HT1080 (cell line): ENCODE data around the gene OR6S1. TPM values are rescaled to one million over a fixed set of nuclear protein-coding genes. Genes with fewer than 3 reads are reported as not detected.
A peak's percentile ranks its signal among the peaks of the same experiment; 100 is the strongest.
"Not testable (repeated sequence)": the region's sequence is repeated elsewhere in the genome, so short reads cannot be mapped to it uniquely, and the experiment has no call there.

Experiments
- DNase-seq: peaks from one replicate; pipeline ENCODE4 v3.0.0-alpha.2; 2015; ENCODE audit warnings: low read depth
- total RNA-seq: library from RNA; depleted of rRNA; stranded (reverse); fragments of >200 nt; shearing (Covaris generic); gene quantifications from 2 replicates; pipeline ENCODE4 v1.2.3, GENCODE V29; 2014

Gene OR6S1
- total RNA-seq, 1 experiment from 2014 or later, result not detected

DNA sequence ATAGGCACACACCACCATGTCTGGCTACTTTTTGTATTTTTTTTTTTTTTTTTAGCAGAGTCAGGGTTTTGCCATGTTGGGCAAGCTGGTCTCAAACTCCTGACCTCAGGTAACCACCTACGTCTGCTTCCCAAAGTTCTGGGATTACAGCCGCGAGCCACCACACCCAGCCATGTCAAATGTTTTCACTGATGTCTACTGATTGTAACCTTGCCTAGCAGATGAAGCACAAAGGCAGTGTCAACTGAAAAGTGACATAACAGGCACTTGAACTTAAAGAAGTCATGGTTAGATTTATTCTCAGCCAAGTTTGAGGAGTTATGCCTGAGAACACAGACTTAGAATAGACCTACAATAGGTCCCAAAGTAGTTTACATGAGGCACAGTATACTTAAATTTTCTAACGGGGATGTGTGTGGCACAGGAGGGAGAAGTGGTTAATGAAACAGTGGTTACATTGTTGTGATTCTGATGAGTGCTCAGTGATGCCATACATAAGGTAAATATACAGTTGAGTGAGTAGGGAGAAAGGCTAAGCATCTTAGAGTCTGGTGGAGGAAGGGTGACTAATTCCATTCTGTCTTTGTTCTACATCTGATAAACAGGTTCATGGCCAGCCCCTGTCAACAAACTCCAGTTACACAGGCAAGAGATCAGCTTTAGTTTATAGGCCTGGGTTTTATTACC is 30.2 kb upstream of the OR6S1 start:
- DNase-seq, result no peak

DNA sequence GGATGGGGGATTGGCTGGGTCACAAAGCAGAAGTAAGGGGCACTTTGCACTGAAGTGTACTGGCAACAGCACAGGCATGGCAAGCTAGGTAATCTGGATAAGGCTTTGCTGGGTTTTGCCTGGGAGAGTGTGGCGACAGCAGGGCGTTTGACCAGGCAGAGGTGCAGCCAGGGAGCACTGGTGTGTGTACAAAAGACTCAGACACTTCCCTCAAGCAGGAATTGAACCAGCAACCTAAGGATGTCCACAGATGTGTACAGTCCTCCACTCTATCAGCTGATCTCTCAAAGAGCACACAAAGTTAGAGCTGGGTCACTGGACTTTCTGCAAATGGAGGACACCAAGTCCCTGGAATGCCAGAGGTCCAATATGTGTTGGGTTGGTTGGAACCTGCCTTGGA is 27.5 kb upstream of the OR6S1 start:
- no peak for DNase-seq

DNA sequence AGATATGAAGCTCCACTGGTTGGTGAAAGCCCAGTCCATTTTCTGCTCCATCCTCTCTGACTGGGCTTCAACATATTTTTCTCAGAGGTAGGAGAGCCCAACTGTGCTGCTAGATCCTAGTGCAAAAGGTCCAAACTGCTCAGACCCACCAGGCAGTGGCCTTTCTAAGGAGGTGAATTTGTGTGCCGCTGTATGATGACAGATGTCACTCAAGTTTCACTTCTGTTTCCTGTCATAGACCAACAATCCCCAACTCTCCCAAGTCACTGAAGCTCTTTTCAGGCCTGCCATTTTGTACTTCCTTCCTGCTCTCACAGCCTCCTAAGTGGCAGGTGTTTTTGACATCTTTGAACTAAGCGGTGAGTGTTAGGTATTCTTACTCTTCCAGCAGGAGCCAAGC is 26.5 kb upstream of the OR6S1 start:
- DNase-seq, result no peak

DNA sequence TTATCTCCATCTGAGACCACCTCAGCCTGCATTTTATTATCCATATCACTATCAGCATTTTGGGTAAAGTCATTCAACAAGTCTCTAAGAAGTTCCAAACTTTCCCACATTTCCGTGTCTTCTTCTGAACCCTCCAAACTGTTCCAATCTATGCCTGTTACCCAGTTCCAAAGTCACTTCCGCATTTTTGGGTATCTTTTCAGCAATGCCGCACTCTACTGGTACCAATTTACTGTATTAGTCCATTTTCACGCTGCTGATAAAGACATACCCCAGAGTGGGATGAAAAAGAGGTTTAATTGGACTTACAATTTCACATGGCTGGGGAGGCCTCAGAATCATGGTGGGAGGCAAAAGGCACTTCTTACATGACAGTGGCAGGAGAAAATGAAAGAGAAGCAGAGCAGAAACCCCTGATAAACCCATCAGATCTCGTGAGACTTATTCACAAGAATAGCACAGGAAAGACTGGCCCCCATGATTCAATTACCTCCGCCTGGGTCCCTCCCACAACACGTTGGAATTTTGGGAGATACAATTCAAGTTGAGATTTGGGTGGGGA is 25.0 kb upstream of the OR6S1 start:
- DNase-seq, result not testable (repeated sequence)

DNA sequence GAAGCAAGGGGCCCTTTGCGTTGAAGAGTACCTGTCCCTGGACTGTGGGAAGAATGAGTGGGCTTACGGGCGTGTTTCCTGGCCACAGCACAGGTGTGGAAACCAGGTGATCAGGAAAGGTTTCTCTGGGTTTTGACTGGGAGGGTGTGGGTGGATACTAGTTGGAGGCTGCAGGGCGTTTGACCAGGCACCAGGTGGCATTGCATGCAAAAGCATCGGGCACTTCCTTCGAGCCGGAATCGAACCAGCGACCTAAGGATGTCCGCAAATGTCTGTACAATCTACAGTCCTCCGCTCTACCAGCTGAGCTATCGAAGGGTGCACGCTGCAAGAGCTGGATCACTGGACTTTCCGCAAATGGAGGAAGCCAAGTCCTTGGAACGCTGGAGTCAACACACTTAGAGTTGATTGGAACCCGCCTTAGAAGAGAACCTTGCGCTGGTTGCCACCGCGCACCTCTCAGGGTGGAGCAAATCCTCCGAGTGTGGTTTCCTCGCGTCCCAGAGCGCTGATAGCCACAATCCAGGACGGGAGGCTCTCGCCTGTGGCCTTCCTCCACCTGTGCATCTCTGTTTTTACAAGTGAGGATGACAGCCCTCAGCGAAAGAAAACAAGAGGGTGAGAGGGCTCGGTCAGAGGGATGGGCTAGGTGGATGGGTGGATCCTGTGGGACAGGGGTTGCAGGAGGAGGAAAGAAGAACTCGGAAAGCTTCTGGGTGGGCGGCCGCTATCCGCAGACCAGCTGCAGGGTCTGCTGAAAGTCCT is 21.7 kb upstream of the OR6S1 start:
- peak; percentile 94 for DNase-seq

DNA sequence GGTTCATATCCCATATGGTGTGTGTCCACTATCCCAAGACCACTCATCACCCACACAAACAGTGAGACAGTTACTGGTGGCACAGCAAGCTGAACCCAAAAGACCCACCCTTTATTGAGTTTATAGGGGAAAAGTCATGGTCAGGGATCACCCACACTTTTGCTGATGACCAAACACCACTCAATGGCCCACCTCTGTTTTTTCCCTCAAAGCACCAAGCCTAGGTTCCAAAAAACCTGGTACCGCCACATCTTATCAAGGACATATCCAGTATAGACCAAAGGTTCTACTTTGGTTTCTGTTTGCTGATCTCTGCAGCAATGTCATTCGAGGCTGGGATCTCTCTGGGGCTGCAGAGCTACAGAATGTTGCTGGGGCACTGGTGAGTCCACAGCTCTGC is 19.7 kb upstream of the OR6S1 start:
- DNase-seq, result no peak

DNA sequence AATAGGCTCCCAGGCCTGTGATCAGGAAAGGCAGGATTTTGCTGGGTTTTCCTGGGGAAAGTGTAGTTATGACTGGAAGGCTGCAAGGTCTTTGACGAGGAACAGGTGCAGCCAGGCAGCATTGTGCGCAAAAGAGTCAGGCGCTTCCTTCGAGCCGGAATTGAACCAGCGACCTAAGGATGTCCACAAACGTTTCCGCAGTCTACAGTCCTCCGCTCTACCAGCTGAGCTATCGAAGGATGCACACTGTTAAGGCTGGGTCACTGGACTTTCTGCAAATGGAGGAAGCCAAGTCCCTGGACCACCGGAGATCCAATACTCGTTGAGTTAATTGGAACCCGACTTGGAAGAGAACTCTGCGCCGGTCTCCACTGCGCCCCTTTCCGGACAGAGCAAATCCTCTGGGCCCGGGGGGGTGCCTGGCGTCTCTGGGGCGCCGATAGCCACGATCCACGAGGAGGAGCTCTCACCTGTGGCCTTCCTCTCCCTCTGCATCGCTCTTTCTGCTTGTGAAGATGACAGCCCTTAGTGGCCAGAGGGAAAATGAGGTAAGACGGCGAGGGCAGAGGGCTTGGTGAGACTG is 18.4 kb upstream of the OR6S1 start:
- DNase-seq, result no peak

DNA sequence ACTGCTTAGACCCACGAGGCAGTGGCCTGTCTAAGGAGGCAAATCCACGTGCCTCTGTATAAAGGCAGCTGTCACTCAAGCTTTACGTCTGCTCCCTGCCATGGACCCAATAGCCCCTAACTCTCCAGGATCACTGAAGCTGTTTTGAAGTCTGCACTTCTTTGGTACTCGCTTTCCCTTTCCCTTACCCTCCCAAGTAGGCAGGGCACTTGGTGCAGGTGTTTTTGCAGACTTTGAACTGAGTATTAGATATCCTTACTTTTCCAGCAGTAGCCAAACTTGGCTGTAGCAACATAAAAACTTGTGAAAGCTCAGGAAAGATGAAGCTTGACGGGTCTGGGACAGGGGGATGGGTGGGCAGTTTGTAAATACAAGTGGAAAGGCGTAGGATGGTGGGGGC is 17.8 kb upstream of the OR6S1 start:
- no peak for DNase-seq

DNA sequence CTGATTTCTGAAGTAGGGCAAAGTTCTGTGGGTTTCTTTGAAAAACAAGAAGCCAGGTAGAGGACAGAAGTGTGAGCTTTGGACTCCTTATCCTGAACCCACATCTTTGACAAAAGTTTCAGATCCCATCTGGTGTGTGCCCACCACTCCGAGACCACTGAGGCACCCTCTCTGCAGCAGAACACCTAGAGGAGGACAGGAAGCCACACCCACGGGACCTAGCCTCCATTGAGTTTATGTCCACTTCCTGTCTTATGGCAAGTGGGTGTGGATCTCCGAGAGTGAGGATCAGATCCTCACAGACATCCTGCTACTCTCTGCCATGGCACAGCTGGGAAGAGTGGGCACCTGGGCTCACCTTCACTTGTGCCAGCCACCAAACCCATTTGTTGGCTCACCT is 16.8 kb upstream of the OR6S1 start:
- no peak for DNase-seq

DNA sequence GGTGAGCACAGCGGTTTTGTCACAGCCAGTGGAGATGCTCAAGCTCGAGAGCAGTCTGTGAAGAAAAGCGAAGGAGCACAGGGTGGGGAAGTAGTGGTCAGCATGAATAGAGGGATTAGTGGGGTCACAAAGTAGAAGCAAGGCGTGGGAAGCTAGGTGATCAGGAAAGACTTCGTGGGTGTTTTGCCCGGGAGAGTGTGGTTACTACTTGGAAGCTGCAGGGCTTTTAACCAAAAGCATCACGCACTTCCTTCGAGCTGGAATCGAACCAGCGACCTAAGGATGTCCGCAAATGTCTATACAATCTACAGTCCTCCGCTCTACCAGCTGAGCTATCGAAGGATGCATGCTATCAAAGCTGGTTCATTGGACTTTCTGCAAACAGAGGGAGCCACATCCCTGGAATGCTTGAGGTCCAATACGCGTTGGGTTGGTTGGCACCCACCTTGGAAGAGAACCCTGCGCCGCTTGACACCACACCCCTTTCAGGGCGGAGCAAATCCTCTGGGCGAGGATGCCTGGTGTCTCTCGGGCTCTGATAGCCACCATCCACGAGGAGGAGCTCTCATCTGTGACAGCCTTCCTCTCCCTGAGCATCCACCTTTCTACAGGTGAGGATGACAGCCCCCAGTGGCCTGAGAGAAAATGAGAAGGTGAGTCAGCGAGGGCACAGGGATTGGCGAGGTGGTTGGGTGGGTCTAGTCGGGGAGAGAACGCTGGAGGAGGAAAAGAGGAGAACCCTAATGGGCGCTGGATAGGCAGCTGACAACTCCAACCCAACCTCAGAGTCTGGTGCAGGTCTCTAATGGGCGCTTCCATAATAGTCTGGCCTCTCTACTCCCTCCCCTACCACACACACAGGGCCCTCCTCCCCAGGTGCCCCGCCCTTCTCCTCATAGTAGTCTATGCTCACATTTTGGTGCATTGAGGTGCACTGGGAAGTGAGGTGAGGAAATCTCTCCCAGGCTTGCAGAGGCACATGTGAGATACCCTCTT is 16.0 kb upstream of the OR6S1 start:
- peak; percentile 82 for DNase-seq

DNA sequence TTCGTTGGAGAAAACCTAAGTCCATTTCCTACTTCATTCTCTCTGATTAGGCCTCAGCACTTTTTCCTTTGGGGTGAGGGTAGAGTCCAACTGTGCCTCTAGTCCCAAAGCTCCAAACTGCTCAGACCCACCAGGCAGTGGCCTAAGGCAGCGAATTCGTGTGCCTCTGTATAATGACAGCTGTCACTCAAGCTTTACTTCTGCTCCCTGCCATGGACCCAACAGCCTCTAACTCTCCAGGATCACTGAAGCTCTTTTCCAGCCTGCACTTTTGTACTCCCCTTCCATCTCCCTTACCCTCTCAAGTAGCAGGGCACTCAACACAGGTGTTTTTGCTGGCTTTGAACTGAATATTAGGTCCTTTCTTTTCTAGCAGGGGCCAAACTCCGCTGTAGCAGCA is 14.8 kb upstream of the OR6S1 start:
- no peak for DNase-seq

DNA sequence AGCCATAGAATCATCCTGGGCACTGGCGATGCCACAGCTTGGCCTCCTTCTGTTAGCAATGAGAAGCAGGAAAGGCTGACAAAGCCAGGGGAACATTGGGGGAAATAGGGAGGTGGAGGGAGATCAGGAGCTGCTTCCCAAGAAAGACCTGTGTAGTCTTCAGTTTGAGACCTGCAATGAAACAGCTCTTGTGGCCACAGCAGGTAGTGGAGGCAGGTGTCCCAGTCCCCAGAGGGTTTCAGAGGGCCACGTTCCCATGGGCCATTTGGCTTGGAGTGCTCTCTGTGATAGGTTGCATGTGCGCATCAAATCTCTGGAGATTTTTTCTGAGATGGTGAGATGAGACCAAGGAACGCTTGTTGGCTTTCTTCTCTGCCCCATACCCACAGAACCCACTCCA is 14.4 kb upstream of the OR6S1 start:
- DNase-seq, result no peak

DNA sequence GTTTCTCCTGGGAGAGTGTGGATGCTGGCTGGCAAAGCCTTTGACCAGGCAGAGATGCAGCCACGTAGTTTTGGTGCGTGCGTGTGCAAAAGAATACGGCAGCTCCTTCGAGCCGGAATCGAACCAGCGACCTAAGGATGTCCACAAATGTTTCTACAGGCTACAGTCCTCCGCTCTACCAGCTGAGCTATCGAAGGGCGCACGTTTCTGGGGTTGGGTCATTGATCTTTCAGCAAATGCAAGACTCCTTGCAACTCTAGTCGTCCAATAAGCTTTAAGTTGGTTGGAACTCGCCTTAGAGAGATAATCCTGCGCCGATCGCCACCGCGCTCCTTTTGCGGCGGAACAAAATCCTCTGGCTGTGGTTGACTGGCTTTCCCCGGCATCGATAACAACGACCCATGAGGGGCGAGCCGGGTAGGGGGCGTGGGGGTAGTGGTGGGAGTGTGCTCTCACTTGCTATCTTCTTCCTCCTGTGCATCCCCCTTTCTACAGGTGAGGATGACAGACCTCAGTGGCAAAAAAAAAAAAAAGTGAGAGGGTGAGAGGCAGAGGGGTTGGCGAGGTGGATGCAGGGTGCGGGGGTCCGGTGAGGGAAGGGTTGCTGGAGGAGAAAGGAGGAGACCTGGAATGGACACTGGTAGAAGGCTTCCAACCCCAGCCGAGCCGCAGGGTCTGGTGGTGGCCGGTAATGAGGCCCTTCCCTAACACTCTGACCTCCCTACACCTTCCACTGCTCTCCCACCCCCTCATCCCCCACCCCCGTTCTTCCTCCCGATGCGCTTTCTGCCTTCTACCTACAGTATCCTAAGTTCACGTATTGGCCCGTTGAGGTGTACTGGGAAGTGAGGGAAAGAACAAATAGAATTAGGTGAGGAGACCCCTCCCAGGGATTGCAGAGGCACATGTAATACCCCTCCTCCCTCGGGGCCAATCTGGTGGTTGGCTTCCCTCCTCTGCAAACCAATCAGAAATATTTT is 11.8 kb upstream of the OR6S1 start:
- peak; percentile 95 for DNase-seq

DNA sequence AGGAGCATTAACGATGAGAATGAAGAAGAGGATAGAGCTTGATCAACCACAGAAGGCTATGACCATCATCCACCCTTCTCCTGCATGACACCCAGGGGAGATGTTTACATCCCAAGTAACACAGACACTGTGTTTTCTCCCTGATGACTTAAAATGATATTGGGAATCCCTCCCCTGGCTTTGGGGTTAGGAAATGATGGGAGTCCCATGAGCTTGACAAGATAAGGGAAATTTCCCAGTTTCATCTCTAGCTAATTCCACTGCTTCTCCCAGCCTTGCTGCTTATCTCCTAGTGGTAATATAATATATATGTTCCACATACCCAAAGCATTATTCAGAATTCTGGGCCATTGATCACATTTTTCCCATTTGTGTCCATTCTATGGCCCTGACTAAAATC is 4.0 kb upstream of the OR6S1 start:
- DNase-seq, result no peak

DNA sequence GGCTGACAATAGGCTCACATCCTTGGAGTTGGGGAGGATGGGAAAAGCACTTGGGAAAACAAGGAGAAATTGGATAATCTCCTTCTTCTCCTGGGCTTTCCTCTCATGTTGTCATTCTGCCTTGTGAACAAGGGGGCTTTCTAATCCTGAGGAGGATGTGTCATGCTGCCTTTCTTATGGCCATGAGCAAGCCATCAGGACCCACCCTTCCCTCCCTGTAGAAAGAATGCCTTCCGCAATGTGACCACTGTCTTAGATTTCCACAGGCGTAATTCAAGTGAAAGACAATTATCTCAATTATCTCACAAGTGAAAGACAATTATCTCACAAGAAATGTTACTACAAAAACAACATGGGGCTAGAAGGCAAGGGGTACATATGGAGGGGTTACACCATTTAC is 3.0 kb upstream of the OR6S1 start:
- no peak for DNase-seq

DNA sequence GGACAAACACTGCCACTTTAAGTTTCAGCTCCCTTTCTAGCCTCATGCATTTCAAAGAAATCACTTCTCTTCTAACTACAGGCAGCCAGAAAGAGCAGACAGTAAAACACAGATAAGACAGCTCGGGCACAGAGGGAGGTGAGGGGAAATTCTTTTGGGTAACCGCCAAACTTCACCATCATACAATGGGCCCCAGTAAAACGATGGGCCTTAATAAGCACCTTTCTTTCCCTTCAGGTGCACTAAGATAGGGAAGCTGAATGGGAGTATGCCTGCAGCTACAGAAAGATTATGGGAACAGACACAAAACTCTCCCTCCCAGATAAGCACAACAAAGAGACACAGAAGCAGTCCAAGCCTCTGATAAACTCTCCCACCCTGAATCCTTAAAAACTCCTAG is 1.3 kb upstream of the OR6S1 start:
- DNase-seq, result not testable (repeated sequence)

DNA sequence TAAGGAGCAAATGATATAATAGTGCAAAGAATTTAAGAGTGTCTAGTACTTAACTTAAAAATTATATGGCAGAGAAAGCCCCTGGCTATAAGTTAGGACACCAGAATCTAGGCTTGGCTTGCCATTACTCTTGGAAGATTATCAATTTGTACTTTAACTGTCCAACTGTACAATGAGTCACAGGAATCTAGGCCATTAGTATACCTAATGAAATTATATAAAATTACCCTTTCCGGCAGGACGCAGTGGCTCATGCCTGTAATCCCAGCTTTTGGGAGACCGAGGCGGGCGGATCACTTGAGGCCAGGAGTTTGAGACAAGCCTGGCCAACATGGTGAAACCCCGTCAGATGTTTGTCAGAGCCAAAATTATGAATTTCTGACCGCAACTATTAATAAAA is 691 bp upstream of the OR6S1 start:
- no peak for DNase-seq

DNA sequence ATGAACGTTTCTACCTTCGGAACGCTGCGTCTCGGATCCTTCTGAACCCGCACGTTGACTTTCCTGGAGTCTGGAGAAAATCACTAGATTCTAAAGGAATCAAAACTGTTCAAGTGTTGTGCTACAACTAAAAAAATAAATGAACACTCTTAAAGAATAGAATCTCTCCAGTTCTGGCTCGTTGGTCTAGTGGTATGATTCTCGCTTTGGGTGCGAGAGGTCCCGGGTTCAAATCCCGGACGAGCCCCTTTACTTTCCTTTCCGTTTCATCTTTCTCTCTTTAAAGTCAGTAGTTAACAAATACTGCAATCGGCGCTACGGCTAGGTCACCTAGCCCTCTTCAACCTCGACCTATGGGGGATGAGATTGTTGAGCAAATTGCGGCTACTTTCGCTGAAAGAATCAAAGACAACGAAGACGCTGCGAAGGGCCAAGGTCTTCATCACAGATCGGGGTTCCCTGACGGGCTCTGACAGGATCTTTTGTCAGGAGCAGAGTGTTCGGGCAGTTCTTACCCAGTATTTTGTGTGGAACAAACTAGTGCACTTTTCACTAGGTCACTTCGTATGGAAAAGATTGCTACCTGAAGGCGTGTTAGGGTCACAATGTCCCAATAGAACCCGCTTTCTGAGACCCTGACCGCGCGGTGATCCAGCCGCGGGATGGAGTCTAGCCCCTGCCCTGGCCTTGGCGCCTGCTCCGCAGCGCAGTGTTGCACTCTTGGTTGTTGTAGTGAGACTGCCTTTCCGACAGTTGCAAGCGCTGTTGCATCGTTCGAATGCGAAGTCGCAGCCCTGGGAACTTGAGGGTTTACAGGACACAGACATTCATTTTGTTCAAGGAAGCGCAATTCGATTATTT is 8.4 kb downstream of the OR6S1 start:
- DNase-seq, result peak; percentile 95

DNA sequence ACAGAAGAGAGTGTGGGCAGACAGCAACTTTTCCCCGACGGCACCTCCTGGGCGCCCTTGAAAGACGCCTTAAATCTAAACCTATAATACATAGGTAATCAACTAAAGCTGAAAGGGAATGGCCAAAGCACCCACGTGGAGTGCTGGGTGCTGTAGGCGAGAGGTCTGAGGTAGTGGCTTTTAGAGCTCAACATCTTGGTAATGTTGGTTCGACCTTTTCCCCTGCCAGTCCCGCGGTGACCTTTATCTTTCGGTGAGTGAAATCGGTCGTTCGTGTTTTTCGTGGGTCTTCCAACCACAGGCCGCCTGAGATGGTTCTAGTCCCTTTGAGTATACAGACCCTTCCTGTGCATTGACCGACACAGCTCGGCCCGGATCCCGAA is 9.1 kb downstream of the OR6S1 start:
- DNase-seq, result no peak
